Loucy (cell line): Measurements from ENCODE around the gene GNG13.

Source experiments
- CTCF ChIP-seq: fragments of 200-600 bp; sonication (generic); conservative IDR thresholded peaks from 2 replicates; pipeline ENCODE4 v1.5.1; 2014; ENCODE audit warnings: mild to moderate bottlenecking, antibody characterized with exemption, low read length
- EZH2phosphoT487 ChIP-seq: fragments of 200-600 bp; IDR thresholded peaks from 2 replicates; pipeline ENCODE4 v1.6.1; 2018; ENCODE audit warnings: antibody characterized with exemption, mild to moderate bottlenecking, moderate library complexity, borderline replicate concordance

- no peak for TF ChIP-seq CTCF
- no peak for TF ChIP-seq EZH2phosphoT487
These were observed 25.2 kb downstream of the GNG13 start for GRCh38 chr16:775236-775796.
